ENCODE data around the gene BAZ2B.
"Not testable (repeated sequence)": the region's sequence is repeated elsewhere in the genome, so short reads cannot be mapped to it uniquely, and the experiment has no call there.

Gene BAZ2B

DNA sequence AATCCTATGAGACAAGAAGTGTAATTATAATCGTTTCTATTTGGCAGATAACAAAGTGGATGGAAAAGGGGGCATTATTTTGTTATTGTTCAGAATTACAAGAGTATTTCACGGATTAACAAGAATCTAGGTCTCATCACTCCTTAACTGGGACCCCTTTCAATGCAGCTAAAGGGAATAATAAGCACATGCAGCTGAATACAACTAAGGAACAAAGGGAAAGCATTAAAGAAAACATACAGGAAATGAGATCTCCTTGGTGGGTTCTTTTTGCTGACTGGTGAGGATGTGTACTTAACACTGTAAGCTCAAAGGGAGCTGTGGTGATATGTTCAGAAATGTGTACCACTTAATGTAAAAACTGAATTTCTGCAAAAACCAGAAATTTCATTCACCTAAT lies 189.3 kb downstream of the BAZ2B start:
- no peak for DNase-seq

DNA sequence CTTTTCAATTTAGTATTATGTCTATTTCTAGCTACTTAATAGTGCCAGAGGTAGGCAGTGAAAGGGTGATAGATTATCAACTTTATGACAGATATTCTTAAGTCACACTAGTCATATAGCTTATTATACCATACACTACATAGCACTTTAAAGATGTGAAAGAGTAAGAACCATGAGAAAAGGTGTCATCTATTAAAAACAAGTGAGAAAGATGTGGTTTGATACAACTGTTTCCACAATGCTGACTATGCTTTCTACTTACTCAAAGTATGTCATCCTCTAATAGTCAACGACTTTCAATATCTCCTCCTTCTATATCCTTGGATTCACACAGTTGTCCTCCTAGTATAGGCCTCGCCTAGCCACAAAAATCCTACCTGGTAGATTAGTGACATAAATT lies 196.9 kb downstream of the BAZ2B start:
- DNase-seq, result no peak

DNA sequence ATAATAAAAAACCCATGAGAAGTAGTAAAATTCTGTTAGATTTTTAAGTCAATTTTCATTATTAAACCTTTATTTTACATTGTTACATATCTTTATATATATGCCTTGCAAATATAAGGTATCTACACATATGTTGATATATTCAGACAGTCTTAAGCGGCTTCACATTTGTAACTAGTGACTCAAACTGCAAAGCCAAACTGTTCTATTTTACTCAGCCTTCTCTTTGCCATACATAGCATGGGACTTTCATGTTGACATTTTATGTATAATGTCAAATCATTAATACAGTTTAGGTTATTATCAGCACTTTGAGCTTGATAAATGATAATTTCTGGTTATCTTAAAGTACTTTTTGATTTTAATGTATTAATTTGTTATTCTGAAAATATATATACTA lies 204.9 kb downstream of the BAZ2B start:
- DNase-seq, result no peak

DNA sequence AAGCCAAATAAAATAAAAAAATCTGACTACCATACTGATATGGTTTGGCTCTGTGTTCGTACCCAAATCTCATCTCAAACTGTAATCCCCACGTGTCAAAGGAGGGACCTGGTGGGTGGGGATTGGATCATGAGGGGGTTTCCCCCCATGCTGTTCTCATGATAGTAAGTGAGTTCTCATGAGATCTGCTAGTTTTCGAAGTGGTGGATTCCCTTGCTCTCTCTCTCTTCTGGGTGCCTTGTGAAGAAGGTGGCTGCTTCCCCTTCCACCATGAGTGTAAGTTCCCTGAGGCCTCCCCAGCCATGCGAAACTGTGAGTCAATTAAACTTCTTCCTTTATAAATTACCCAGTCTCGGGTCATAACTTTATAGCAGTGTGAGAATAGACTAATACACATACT lies 206.1 kb downstream of the BAZ2B start:
- DNase-seq, result no peak

- no peak for DNase-seq
These were observed 207.1 kb downstream of the BAZ2B start for GRCh38 chr2:159409116-159409800.

DNA sequence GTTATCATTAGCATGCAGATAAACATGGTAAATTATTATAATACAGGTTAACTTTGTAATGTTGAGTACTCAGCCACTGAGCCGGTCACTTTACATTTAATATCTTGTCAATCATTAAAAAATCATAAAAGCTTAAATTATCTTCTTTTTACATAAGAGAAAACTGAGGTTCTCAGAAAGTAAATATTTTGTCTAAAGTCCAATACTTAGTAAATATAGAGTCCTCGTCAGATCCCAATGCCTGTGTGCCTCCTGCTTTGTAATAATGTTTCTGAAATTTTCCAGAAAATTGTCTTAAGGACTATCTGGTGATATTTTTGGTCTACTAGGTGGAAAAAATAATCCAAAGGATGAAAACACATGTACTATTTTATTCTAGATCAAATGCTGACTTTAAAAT lies 213.6 kb downstream of the BAZ2B start:
- DNase-seq, result no peak

- DNase-seq, result not testable (repeated sequence)
These were observed 214.2 kb downstream of the BAZ2B start for GRCh38 chr2:159402160-159402559.

GRCh38 chr2:159399716-159400415 lies 216.5 kb downstream of the BAZ2B start:
- no peak for DNase-seq

DNA sequence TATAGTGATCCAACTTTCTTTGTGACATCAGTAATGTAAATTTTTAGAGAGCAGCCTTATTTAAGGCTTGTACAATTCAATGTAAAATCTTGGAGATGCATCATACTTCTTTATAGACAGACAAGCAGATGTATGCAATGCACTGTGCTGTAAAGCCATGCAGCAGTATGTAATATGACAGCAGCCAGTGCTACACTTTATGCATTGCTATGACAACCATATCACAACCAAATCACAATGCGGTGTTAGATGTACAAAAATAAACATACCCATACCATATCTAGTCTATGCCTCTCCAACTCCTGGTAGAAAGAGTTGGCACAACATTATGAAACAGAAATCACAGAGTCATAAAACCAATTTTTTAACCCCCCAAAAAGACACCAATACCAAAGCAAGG lies 219.5 kb downstream of the BAZ2B start:
- no peak for DNase-seq

GRCh38 chr2:159382447-159383028 lies 233.8 kb downstream of the BAZ2B start:
- no peak for DNase-seq

- DNase-seq, result no peak
These were observed 234.8 kb downstream of the BAZ2B start for GRCh38 chr2:159381574-159381973.

GRCh38 chr2:159380685-159381239 lies 235.6 kb downstream of the BAZ2B start:
- no peak for DNase-seq

DNA sequence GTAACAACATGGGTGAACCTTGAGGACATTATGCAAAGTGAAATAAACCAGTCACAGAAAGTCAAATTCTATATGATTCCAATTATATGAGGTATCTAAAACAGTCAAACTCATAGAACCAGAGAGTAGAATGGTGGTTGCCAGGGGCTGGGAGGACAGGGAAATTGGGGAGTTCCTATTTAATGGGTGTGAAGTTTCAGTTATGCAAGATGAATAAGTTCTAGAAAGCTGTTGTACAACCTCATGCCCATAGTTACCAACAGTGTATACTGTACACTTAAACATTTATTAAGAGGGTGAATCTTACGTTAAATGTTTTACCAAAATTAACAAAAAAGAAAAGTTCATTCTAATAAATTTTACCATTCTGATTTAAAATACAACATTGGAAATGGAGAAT lies 237.2 kb downstream of the BAZ2B start:
- DNase-seq, result no peak

GRCh38 chr2:159375241-159375640 lies 241.1 kb downstream of the BAZ2B start:
- DNase-seq, result no peak

- DNase-seq, result no peak
These were observed 244.8 kb downstream of the BAZ2B start for GRCh38 chr2:159371506-159371905.

DNA sequence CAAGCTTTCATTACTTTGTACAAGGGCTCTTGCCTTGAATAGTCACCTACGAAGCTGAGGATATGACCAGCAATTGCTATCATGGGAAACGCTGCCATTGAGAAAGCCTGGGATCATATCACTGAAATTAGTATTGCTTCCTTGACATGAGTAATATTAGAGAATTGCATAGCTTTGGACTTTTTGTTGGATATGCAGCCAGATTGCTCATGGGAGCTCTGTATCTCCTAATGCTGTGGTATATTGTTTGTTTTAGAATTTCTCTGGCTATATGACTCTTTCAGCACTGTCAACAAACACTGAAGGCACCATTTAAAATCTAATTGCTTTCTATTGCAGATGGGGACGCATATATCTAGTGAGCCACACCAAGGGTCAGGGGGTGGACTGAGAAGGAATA lies 249.8 kb downstream of the BAZ2B start:
- DNase-seq, result no peak

DNA sequence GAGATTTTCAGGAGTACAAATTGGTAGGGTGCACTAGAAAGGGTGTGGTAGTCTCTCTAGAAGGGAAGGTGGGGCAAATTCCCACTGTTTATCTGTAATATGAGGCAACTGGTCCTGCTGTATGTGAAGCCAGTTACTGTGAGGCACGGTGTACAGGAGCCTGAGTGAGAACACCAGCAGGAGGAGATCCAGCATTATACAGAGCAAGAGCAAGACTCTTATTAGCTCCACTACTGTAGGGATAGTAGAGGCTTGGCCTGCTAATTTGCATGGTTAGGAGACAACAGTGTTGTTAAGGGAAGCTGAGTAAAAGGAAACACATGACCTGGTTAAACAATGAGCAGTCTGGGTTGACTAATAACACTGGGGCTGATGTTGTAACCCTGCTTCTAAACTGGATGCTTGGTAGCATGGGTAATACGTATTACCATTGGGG lies 253.5 kb downstream of the BAZ2B start:
- DNase-seq, result no peak

DNA sequence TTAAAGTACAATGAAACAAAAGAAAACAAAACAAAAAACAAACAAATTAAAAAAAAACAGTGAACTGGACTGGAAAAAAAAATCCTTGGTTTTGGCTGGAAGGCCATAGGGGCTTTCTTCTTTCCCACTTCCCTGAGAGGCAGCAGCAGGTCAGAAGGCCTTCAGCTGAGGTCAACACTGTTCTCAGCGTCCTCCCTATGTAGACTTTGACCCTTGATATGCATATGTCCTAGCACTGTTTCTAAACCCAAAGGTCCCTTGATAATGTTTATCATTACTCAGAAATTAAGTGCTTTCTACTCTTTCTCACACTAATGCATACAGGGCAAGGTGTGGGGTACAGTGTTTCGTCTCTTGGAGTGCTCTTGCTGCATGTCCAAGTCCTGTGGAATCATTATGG lies 254.3 kb downstream of the BAZ2B start:
- no peak for DNase-seq

GRCh38 chr2:159361603-159362002 lies 254.7 kb downstream of the BAZ2B start:
- not testable (repeated sequence) for DNase-seq

- no peak for DNase-seq
These were observed 260.2 kb downstream of the BAZ2B start for GRCh38 chr2:159356053-159356554.

GRCh38 chr2:159351977-159352376 lies 264.4 kb downstream of the BAZ2B start:
- no peak for DNase-seq

DNA sequence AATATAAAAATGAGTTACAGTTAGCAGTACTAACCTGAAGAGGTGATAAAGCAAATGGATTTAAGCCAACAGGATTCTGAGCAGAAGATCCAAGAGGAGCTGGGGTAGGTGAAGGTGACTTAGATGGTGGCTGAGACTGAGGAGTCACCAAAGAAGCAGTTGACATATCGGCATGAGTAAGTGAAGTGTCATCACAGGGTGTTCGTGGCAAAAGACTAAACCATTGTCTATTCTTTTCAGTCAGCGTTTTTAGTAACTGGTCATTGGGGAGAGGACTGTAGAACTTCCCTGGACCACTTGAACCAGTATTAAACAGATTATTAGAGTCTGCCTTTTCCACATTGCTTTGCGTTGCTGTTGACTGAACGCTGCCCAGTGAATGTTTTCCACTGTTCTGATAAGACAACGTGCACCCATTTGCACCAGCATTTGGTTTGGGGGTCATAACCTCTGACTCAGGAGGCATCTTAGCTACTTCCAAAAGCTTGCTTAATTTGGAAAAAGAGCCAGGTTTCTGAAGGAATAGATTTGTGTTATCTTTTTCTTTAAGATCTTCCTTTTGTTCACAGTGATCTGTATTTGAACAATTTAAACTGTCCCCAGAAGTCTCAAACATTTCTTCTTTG lies 266.6 kb downstream of the BAZ2B start:
- DNase-seq, result peak in 1 of 56 donors; percentile 0
